ENCODE results near the gene SHROOM3. TPM values are rescaled to one million over a fixed set of nuclear protein-coding genes. Genes with fewer than 3 reads are reported as not detected.
"Not testable (repeated sequence)": the region's sequence is repeated elsewhere in the genome, so short reads cannot be mapped to it uniquely, and the experiment has no call there.

Gene SHROOM3
- total and polyA plus RNA-seq, 2 donors (not counting 1 experiment from before 2014, with no cell fraction given) = 0.91 to 1.5 TPM

DNA sequence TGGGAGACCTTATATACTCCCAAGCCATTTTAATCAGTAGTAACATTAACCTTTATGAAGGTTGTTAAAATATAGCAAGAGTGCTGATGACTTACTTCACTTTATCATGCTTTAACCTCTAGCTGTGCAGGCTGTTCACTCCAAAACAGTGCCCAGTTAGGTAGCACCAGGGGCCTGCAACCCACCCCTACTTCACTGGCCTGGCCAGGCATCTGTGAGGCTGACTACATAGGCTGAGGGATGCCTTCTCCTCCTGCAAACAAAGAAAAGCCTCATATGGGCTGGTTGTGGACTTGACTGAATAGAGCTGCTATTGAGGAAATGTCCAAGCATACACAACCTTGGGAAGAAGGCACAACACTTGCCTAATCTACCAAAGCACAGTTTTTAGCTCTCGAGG is 172.8 kb downstream of the SHROOM3 start:
- Mint-ChIP-seq H3K27me3 (peaks cover 7% of the 10 kb centered on the region), H3K4me1 (peaks cover 8% of the 10 kb centered on the region), H3K9me3 (ENCODE audit: insufficient read depth) (no peaks in the 10 kb centered on the region), H3K27ac (no peak overlapping the region), H3K4me3 (no peak overlapping the region)
- intact Hi-C loops (cut with micrococcal nuclease) = no loop called here
- Histone ChIP-seq H3K36me3 (replicated peaks in 1 of 2; ENCODE audit: control extremely low read depth in 1 of 2, control insufficient read depth in 1 of 2, extremely low read depth in 1 of 2, insufficient read depth in 2 of 2, low read length in 1 of 2) (no peaks in the 10 kb centered on the region), H3K9ac (ENCODE audit: low read length) (no peak overlapping the region), H3K9me3 (ENCODE audit: control extremely low read depth in 1 of 3, control insufficient read depth in 2 of 3, insufficient read depth in 1 of 3, low read length in 2 of 3) (no peaks in the 10 kb centered on the region), H3K27ac (ENCODE audit: low read length in 2 of 2) (no peak overlapping the region), H2AFZ (ENCODE audit: insufficient read depth, low read depth, low read length, poor library complexity, severe bottlenecking) (no peak overlapping the region), H3K4me1 (ENCODE audit: control insufficient read depth in 2 of 2, insufficient read depth in 2 of 2, low read length in 2 of 2) (peaks cover 8 to 16% of the 10 kb centered on the region in 2 donors), H3K4me2 (replicated peaks; ENCODE audit: low read depth, low read length, poor library complexity, severe bottlenecking) (no peak overlapping the region), H3K79me2 (ENCODE audit: control insufficient read depth, insufficient read depth, low read length) (no peaks in the 10 kb centered on the region), H3K27me3 (replicated peaks in 1 of 4; ENCODE audit: control extremely low read depth in 1 of 4, control insufficient read depth in 3 of 4, insufficient read depth in 4 of 4, low read length in 3 of 4) (no peaks in the 10 kb centered on the region), H4K20me1 (ENCODE audit: control insufficient read depth, insufficient read depth, low read length, poor library complexity, severe bottlenecking) (no peaks in the 10 kb centered on the region), H3K4me3 (ENCODE audit: control extremely low read depth in 1 of 5, extremely low read depth in 1 of 5, insufficient read depth in 1 of 5, low read depth in 2 of 5, low read length in 4 of 5) (no peak overlapping the region)
- CTCF ChIA-PET = no interaction called here
- ATAC-seq (ENCODE audit: low read depth) (no peak), DNase-seq (no peak)
- WGBS (ENCODE audit: insufficient coverage) = 90% methylated on average over 1 of the region's 1 CpG
- TF ChIP-seq CTCF (IDR thresholded peaks at IDR 0.05) = no peak
- no peak for TF ChIP-seq EZH2 (IDR thresholded peaks at IDR 0.05; ENCODE audit: borderline replicate concordance, insufficient read depth, low read depth, low read length, poor library complexity, severe bottlenecking)
- POLR2A ChIA-PET = no interaction called here

DNA sequence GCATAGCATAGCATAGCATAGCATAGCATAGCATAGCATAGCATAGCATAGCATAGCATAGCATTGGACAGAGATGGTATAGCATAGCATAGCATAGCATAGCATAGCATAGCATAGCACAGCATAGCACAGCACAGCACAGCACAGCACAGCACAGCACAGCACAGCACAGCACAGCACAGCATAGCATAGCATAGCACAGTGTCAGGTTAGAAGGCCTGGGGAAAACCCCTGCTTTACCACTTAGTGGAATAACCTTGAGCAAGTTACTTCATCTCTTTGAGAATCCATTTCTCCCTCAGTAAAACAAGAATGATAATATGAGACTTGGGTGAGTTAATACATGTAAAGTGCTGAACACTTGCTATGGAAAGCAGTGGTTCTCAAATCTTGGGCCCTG is 173.5 kb downstream of the SHROOM3 start:
- H3K9me3 Mint-ChIP-seq (ENCODE audit: insufficient read depth); H3K36me3 ChIP-seq (replicated peaks in 1 of 2; ENCODE audit: control extremely low read depth in 1 of 2, control insufficient read depth in 1 of 2, extremely low read depth in 1 of 2, insufficient read depth in 2 of 2, low read length in 1 of 2); H3K27ac ChIP-seq (ENCODE audit: low read length in 2 of 2); H4K20me1 ChIP-seq (ENCODE audit: control insufficient read depth, insufficient read depth, low read length, poor library complexity, severe bottlenecking); H3K27ac Mint-ChIP-seq; H3K4me1 Mint-ChIP-seq; ATAC-seq (ENCODE audit: low read depth); H3K4me3 ChIP-seq (ENCODE audit: control extremely low read depth in 1 of 5, extremely low read depth in 1 of 5, insufficient read depth in 1 of 5, low read depth in 2 of 5, low read length in 4 of 5); H3K79me2 ChIP-seq (ENCODE audit: control insufficient read depth, insufficient read depth, low read length); H3K9ac ChIP-seq (ENCODE audit: low read length); H3K27me3 ChIP-seq (replicated peaks in 1 of 4; ENCODE audit: control extremely low read depth in 1 of 4, control insufficient read depth in 3 of 4, insufficient read depth in 4 of 4, low read length in 3 of 4); H3K27me3 Mint-ChIP-seq; DNase-seq; POLR2A ChIA-PET; H3K4me2 ChIP-seq (replicated peaks; ENCODE audit: low read depth, low read length, poor library complexity, severe bottlenecking); intact Hi-C loops (cut with micrococcal nuclease); H3K9me3 ChIP-seq (ENCODE audit: control extremely low read depth in 1 of 3, control insufficient read depth in 2 of 3, insufficient read depth in 1 of 3, low read length in 2 of 3); H3K4me3 Mint-ChIP-seq; CTCF ChIA-PET; H2AFZ ChIP-seq (ENCODE audit: insufficient read depth, low read depth, low read length, poor library complexity, severe bottlenecking): not testable (repeated sequence)
- H3K4me1 ChIP-seq (ENCODE audit: control insufficient read depth in 2 of 2, insufficient read depth in 2 of 2, low read length in 2 of 2) = peaks cover 8 to 16% of the 10 kb centered on the region in 2 donors
